ENCODE measurements around the gene CAPN11.
"Not testable (repeated sequence)": the region's sequence is repeated elsewhere in the genome, so short reads cannot be mapped to it uniquely, and the experiment has no call there.

DNA sequence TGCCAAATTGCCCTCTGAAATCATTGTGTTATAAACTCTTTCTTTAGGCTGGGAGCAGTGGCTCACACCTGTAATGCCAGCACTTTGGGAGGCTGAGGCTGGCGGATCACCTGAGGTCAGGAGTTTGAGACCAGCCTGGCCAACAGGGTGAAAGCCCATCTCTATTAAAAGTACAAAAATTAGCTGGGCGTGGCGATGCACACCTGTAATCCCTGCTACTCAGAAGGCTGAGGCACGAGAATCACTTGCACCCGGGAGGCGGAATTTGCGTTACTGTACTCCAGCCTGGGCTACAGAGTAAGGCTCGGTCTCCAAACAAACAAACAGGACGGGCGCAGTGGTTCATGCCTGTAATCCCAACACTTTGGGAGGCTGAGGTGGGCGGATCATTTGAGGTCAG, 37.7 kb downstream of the CAPN11 start:
- TF ChIP-seq, protein P1, sequence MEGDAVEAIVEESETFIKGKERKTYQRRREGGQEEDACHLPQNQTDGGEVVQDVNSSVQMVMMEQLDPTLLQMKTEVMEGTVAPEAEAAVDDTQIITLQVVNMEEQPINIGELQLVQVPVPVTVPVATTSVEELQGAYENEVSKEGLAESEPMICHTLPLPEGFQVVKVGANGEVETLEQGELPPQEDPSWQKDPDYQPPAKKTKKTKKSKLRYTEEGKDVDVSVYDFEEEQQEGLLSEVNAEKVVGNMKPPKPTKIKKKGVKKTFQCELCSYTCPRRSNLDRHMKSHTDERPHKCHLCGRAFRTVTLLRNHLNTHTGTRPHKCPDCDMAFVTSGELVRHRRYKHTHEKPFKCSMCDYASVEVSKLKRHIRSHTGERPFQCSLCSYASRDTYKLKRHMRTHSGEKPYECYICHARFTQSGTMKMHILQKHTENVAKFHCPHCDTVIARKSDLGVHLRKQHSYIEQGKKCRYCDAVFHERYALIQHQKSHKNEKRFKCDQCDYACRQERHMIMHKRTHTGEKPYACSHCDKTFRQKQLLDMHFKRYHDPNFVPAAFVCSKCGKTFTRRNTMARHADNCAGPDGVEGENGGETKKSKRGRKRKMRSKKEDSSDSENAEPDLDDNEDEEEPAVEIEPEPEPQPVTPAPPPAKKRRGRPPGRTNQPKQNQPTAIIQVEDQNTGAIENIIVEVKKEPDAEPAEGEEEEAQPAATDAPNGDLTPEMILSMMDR (IDR thresholded peaks at IDR 0.05; ENCODE audit: poor library complexity, severe bottlenecking): not testable (repeated sequence)
- not testable (repeated sequence) for TF ChIP-seq TAF1 (IDR thresholded peaks at IDR 0.05; ENCODE audit: low read depth); POLR2AphosphoS5 (IDR thresholded peaks at IDR 0.05); MXI1 (conservative IDR thresholded peaks at IDR 0.05; ENCODE audit: poor library complexity, severe bottlenecking); RAD21 (conservative IDR thresholded peaks at IDR 0.05); EZH2 (IDR thresholded peaks at IDR 0.05; ENCODE audit: borderline replicate concordance, insufficient read depth, low read length, poor library complexity, severe bottlenecking); EP300 (conservative IDR thresholded peaks at IDR 0.05; ENCODE audit: poor library complexity, severe bottlenecking)

Data from neural cell (in vitro differentiated cells).